GM12878 (cell line): Measurements from ENCODE around the gene LARGE1. TPM values are rescaled to one million over a fixed set of nuclear protein-coding genes. Genes with fewer than 3 reads are reported as not detected.
A peak's percentile ranks its signal among the peaks of the same experiment; 100 is the strongest.

Experiments used
- ATAC-seq: fragments of 200-7000 bp; cut with Tn5 transposase; 3 replicates; pipeline ENCODE4 v1.9.1; 2020; ENCODE audit warnings: mild to moderate bottlenecking, moderate library complexity
- BruUV-seq: library from RNA; stranded (reverse); fragments of 400-500 nt; replicated peaks from 2 replicates; lab custom pipeline; 2021; lab: Mats Ljungman, UMichigan
- CTCF ChIA-PET: fragments of 300-600 bp; sonication (Branson Sonifier 250); formaldehyde crosslinking; extraction: SDS; loops from one replicate; lab custom pipeline; 2021; ENCODE audit warnings: inconsistent platforms; lab: Yijun Ruan, JAX
- POLR2A ChIA-PET: fragments of 350-600 bp; formaldehyde crosslinking; extraction: SDS; loops from one replicate; lab custom pipeline; 2021; ENCODE audit warnings: inconsistent platforms; lab: Charles Lee
- RAD21 ChIA-PET: fragments of 300-600 bp; sonication (Branson Sonifier 250); formaldehyde crosslinking; loops from one replicate; lab custom pipeline; 2023; ENCODE audit warnings: antibody characterized with exemption; ENCODE audit not compliant: unreplicated experiment; lab: Charles Lee
- SMC1A ChIA-PET: fragments of 300-600 bp; sonication (Branson Sonifier 250); formaldehyde crosslinking; loops from one replicate; lab custom pipeline; 2023; ENCODE audit not compliant: unreplicated experiment, uncharacterized antibody; lab: Charles Lee
- DNase-seq: peaks from one replicate; pipeline ENCODE4 v3.0.0-alpha.2; 2011; ENCODE audit warnings: low read depth, low spot score
- FAIRE-seq: peaks from 3 replicates; lab custom pipeline; 2011; peaks lifted over from hg19 to GRCh38; lab: Jason Lieb, UNC
- H2AFZ ChIP-seq: 2 replicates; pipeline ENCODE4 v1.6.0; 2011; ENCODE audit warnings: low read depth, low read length, control low read depth; ENCODE audit not compliant: control insufficient read depth
- H3K27ac ChIP-seq: 2 replicates; pipeline ENCODE4 v1.5.1; 2011; ENCODE audit warnings: control low read depth; ENCODE audit not compliant: control insufficient read depth, insufficient read depth
- H3K27me3 ChIP-seq, 2 experiments: replicated peaks in 1 of 2; 2 replicates each; pipeline versions ENCODE4 v1.6.0 to v1.6.1; 2011; ENCODE audit warnings: low read length in 1 of 2; ENCODE audit not compliant: control insufficient read depth in 2 of 2, insufficient read depth in 2 of 2
- H3K36me3 ChIP-seq, 2 experiments: 2 replicates each; pipeline ENCODE4 v1.5.1; 2011; ENCODE audit warnings: low read length in 1 of 2; ENCODE audit not compliant: control insufficient read depth in 2 of 2, insufficient read depth in 2 of 2
- H3K4me1 ChIP-seq: 2 replicates; pipeline ENCODE4 v1.6.1; 2011; ENCODE audit warnings: mild to moderate bottlenecking, low read length, moderate library complexity, mixed read lengths; ENCODE audit not compliant: control insufficient read depth, insufficient read depth
- H3K4me2 ChIP-seq: 2 replicates; pipeline ENCODE4 v1.6.0; 2011; ENCODE audit warnings: control low read depth; ENCODE audit not compliant: control insufficient read depth, insufficient read depth
- H3K4me3 ChIP-seq: fragments of 200-600 bp; sonication (generic); 2 replicates; pipeline ENCODE4 v1.5.1; 2016
- H3K79me2 ChIP-seq: 2 replicates; pipeline ENCODE4 v1.6.0; 2011; ENCODE audit warnings: low read length; ENCODE audit not compliant: control insufficient read depth, insufficient read depth
- H3K9ac ChIP-seq: 2 replicates; pipeline ENCODE4 v1.8.0; 2011; ENCODE audit warnings: low read length, control low read depth, mixed read lengths; ENCODE audit not compliant: control insufficient read depth, insufficient read depth
- H3K9me3 ChIP-seq: replicated peaks from 3 replicates; pipeline ENCODE4 v1.5.1; 2011; ENCODE audit warnings: mild to moderate bottlenecking, low read length; ENCODE audit not compliant: control insufficient read depth, insufficient read depth
- H4K20me1 ChIP-seq: 2 replicates; pipeline ENCODE4 v1.6.0; 2011; ENCODE audit not compliant: control insufficient read depth, insufficient read depth
- FOXK2 ChIP-seq: fragments of 450-650 bp; IDR thresholded peaks from 2 replicates; pipeline ENCODE4 v1.6.1; 2017; ENCODE audit warnings: mild to moderate bottlenecking, moderate library complexity
- GABPA ChIP-seq: IDR thresholded peaks from 2 replicates; pipeline ENCODE4 v1.6.1; 2014; ENCODE audit warnings: antibody characterized with exemption, low read depth, mild to moderate bottlenecking, inconsistent platforms
- IRF4 ChIP-seq: IDR thresholded peaks from 2 replicates; pipeline ENCODE4 v1.6.1; 2011; ENCODE audit warnings: low read depth, low read length
- JUND ChIP-seq: IDR thresholded peaks from 2 replicates; pipeline ENCODE4 v1.6.1; 2012; ENCODE audit warnings: low read depth, mild to moderate bottlenecking, low read length, improper control_type of control experiment, moderate library complexity
- KDM1A ChIP-seq: fragments of 200-600 bp; sonication (generic); IDR thresholded peaks from 2 replicates; pipeline ENCODE4 v1.6.1; 2016; ENCODE audit warnings: borderline replicate concordance
- PAX5 ChIP-seq: IDR thresholded peaks from 2 replicates; pipeline ENCODE4 v1.6.1; 2011; ENCODE audit warnings: low read depth, low read length, borderline replicate concordance
- POU2F2 ChIP-seq: IDR thresholded peaks from 3 replicates; pipeline ENCODE4 v1.6.1; 2011; ENCODE audit warnings: low read depth, mild to moderate bottlenecking, low read length, borderline replicate concordance
- RB1 ChIP-seq: fragments of 450-650 bp; formaldehyde crosslinking; IDR thresholded peaks from 2 replicates; pipeline ENCODE4 v1.6.1; 2017; ENCODE audit warnings: mild to moderate bottlenecking, borderline replicate concordance
- RCOR1 ChIP-seq: conservative IDR thresholded peaks from 2 replicates; pipeline ENCODE4 v1.6.1; 2012; ENCODE audit warnings: low read depth, low read length, improper control_type of control experiment
- RELB ChIP-seq: fragments of 450-650 bp; IDR thresholded peaks from 2 replicates; pipeline ENCODE4 v1.6.1; 2017; ENCODE audit warnings: low read depth, mild to moderate bottlenecking, moderate library complexity
- SIX5 ChIP-seq: IDR thresholded peaks from 2 replicates; pipeline ENCODE4 v1.6.1; 2011; ENCODE audit warnings: mild to moderate bottlenecking, low read depth, low read length, moderate library complexity; ENCODE audit not compliant: severe bottlenecking
- SMC3 ChIP-seq: IDR thresholded peaks from 2 replicates; pipeline ENCODE4 v1.6.1; 2011; ENCODE audit warnings: low read length, improper control_type of control experiment, borderline replicate concordance
- TAF1 ChIP-seq: IDR thresholded peaks from 2 replicates; pipeline ENCODE4 v1.6.1; 2011; ENCODE audit warnings: mild to moderate bottlenecking, low read depth, low read length, borderline replicate concordance
- WRNIP1 ChIP-seq: IDR thresholded peaks from 2 replicates; pipeline ENCODE4 v1.6.1; 2011; ENCODE audit warnings: low read depth, low read length, improper control_type of control experiment, borderline replicate concordance
- ZBTB11 ChIP-seq: fragments of 450-650 bp; formaldehyde crosslinking; IDR thresholded peaks from 2 replicates; pipeline ENCODE4 v1.5.0; 2022; ENCODE audit warnings: mild to moderate bottlenecking, missing genetic modification characterization
- ZNF24 ChIP-seq: fragments of 450-650 bp; IDR thresholded peaks from 2 replicates; pipeline ENCODE4 v1.6.1; 2017; ENCODE audit warnings: antibody characterized with exemption, mild to moderate bottlenecking
- WGBS: methylation state at CpG from one replicate; pipeline ENCODE4 v1.1.6; 2016; ENCODE audit warnings: low lambda C conversion rate; ENCODE audit not compliant: insufficient replicate concordance, insufficient coverage; ENCODE audit errors: missing lambda C conversion rate; 5-methylcytosine and 5-hydroxymethylcytosine counted together
- in situ Hi-C: fragments of 300-500 bp; cut with MboI; formaldehyde crosslinking; loops from 9 replicates; pipeline ENCODE4 v1.14.3; 2018; ENCODE audit warnings: mixed read lengths
- intact Hi-C: fragments of 100-400 bp; cut with micrococcal nuclease; formaldehyde crosslinking; loops from one replicate; pipeline ENCODE4 v1.14.2; 2022; ENCODE audit not compliant: unreplicated experiment
- polyA plus RNA-seq, 11 experiments: library from polyadenylated mRNA; depleted of rRNA in 4 of 11; unstranded in 6 of 11; stranded (reverse) in 5 of 11; fragments of >200 nt; fragmentation: Nextera tagmentation in 4 of 11; fragmentation: Illumina TruSeq in 1 of 11; extraction: Ambion mirVana in 4 of 11; extraction: Trizol in 1 of 11; gene quantifications; 1 replicate in 1 of 11; 2 replicates in 10 of 11; pipeline versions ENCODE4 v1.2.1 to v1.2.3, GENCODE V29; 2011 to 2016; ENCODE audit warnings: inconsistent platforms in 2 of 11, missing spikeins in 2 of 11, low read depth in 1 of 11
- total RNA-seq, 4 experiments: library from RNA; depleted of rRNA in 3 of 4; stranded (reverse); fragments of >200 nt in 3 of 4; fragmentation: Illumina TruSeq in 1 of 4; extraction: Trizol in 1 of 4; gene quantifications; 2 replicates each; pipeline versions ENCODE4 v1.2.1 to v1.2.3, GENCODE V29; 2013 to 2021
- TF ChIP-seq, protein P1 (sequence below): fragments of 450-650 bp; IDR thresholded peaks from 2 replicates; pipeline ENCODE4 v1.6.1; 2018; ENCODE audit warnings: borderline replicate concordance, mild to moderate bottlenecking; ENCODE audit not compliant: partially characterized antibody

LARGE1 gene
- total and polyA plus RNA-seq, 10 of the 15 experiments (the other 5 are each of a cell fraction or from before 2014, with no cell fraction given), result 3.2 to 41.4 (median 17.3) TPM

DNA sequence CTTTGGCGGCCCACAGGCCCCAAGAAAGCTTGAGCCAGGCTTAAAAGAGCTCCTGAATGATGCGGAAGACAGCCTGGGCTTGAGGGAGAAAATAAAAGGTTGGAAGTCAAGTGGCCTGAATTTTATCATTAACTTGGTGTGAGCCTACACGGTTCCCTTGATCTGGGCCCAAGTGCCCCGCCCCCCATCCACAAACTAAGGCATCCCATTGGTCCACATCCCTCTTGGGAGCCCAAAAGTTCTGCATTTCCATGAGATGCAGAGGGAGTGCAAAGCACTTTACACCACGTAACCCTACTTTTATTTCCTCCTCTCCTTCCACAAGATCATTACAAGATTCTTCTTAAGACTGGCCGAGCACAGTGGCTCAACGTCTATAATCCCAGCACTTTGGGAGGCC lies 22.2 kb downstream of the LARGE1 start:
- ChIA-PET POLR2A (no interaction called here), CTCF (interaction anchor here (1.0 kb wide), 1 partner anchor 105 kb away, joined by 3 read pairs; no protein-coding TSS in a partner anchor), RAD21 (interaction anchor here (1.1 to 2.6 kb wide), 3 partner anchors 18 to 598 kb away, joined by 3 to 12 read pairs (median 3); no protein-coding TSS in a partner anchor), SMC1A (interaction anchor here (1.1 to 2.1 kb wide), 5 partner anchors 10 to 25 kb away, joined by 3 to 10 read pairs (median 4); no protein-coding TSS in a partner anchor)
- Histone ChIP-seq H2AFZ (no peak overlapping the region), H3K27me3 (no peaks in the 10 kb centered on the region), H3K4me1 (peaks cover 30% of the 10 kb centered on the region), H3K4me2 (peak overlapping the region; percentile 92), H3K4me3 (no peak overlapping the region), H3K9me3 (peaks cover 2% of the 10 kb centered on the region; the same call in 1 of the 3 replicates), H4K20me1 (no peaks in the 10 kb centered on the region), H3K36me3 (no peaks in the 10 kb centered on the region), H3K9ac (no peak overlapping the region), H3K79me2 (peaks cover 47% of the 10 kb centered on the region), H3K27ac (peak overlapping the region; percentile 95)
- intact Hi-C loops, result no loop called here
- in situ Hi-C loops, result no loop called here
- ATAC-seq (no peak), DNase-seq (no peak), FAIRE-seq (no peak)
- BruUV-seq, result no TSS peak
- WGBS, result 81% methylated on average over 7 of the region's 7 CpGs
- no peak for TF ChIP-seq TAF1
- TF ChIP-seq GABPA, result no peak
- no peak for TF ChIP-seq RCOR1
- no peak for TF ChIP-seq SMC3
- TF ChIP-seq KDM1A, result no peak
- no peak for TF ChIP-seq POU2F2
- TF ChIP-seq ZNF24, result no peak
- TF ChIP-seq FOXK2, result no peak
- no peak for TF ChIP-seq JUND
- TF ChIP-seq RELB, result no peak
- TF ChIP-seq WRNIP1, result no peak
- no peak for TF ChIP-seq ZBTB11 (CRISPR knock-in tag)
- TF ChIP-seq RB1, result no peak
- TF ChIP-seq PAX5, result no peak
- TF ChIP-seq IRF4, result no peak
- no peak for TF ChIP-seq SIX5
- TF ChIP-seq, protein P1, sequence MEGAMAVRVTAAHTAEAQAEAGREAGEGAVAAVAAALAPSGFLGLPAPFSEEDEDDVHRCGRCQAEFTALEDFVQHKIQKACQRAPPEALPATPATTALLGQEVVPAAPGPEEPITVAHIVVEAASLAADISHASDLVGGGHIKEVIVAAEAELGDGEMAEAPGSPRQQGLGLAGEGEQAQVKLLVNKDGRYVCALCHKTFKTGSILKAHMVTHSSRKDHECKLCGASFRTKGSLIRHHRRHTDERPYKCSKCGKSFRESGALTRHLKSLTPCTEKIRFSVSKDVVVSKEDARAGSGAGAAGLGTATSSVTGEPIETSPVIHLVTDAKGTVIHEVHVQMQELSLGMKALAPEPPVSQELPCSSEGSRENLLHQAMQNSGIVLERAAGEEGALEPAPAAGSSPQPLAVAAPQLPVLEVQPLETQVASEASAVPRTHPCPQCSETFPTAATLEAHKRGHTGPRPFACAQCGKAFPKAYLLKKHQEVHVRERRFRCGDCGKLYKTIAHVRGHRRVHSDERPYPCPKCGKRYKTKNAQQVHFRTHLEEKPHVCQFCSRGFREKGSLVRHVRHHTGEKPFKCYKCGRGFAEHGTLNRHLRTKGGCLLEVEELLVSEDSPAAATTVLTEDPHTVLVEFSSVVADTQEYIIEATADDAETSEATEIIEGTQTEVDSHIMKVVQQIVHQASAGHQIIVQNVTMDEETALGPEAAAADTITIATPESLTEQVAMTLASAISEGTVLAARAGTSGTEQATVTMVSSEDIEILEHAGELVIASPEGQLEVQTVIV, result no peak
